GM19099 (cell line): ENCODE measurements around the gene JAK2.

Source experiments
- POLR2A ChIP-seq: IDR thresholded peaks from 3 replicates; pipeline ENCODE4 v1.6.1; 2011; ENCODE audit warnings: low read depth; ENCODE audit not compliant: insufficient read length; ENCODE audit errors: extremely low read depth

JAK2 gene

GRCh38 chr9:4984621-4985385 lies at the start of gene JAK2:
Gene JAK2 (plus strand): TSS chr9:4985272. CDS start chr9:5021988, 36,716 bp downstream.
- TF ChIP-seq POLR2A, result peak; percentile 92

GRCh38 chr9:4936277-4936676 lies 48.8 kb upstream of the JAK2 start:
- no peak for TF ChIP-seq POLR2A

- TF ChIP-seq POLR2A, result no peak
These were observed 48.2 kb upstream of the JAK2 start for GRCh38 chr9:4936823-4937222.

GRCh38 chr9:4937446-4937845 lies 47.6 kb upstream of the JAK2 start:
- TF ChIP-seq POLR2A, result no peak

GRCh38 chr9:4938496-4938895 lies 46.6 kb upstream of the JAK2 start:
- no peak for TF ChIP-seq POLR2A

GRCh38 chr9:4939118-4939561 lies 45.9 kb upstream of the JAK2 start:
- TF ChIP-seq POLR2A, result no peak

GRCh38 chr9:4943346-4943745 lies 41.7 kb upstream of the JAK2 start:
- no peak for TF ChIP-seq POLR2A

- TF ChIP-seq POLR2A, result no peak
These were observed 38.1 kb upstream of the JAK2 start for GRCh38 chr9:4946937-4947336.

GRCh38 chr9:4955836-4956235 lies 29.2 kb upstream of the JAK2 start:
- no peak for TF ChIP-seq POLR2A

GRCh38 chr9:4959031-4959430 lies 26.0 kb upstream of the JAK2 start:
- TF ChIP-seq POLR2A, result no peak

GRCh38 chr9:4962085-4962484 lies 23.0 kb upstream of the JAK2 start:
- TF ChIP-seq POLR2A, result no peak

- TF ChIP-seq POLR2A, result no peak
These were observed 20.5 kb upstream of the JAK2 start for GRCh38 chr9:4964540-4964939.

- TF ChIP-seq POLR2A, result no peak
These were observed 19.8 kb upstream of the JAK2 start for GRCh38 chr9:4965174-4965821.

- no peak for TF ChIP-seq POLR2A
These were observed 17.5 kb upstream of the JAK2 start for GRCh38 chr9:4967523-4967922.

- TF ChIP-seq POLR2A, result no peak
These were observed 15.9 kb upstream of the JAK2 start for GRCh38 chr9:4969130-4969529.

- TF ChIP-seq POLR2A, result peak; percentile 13
These were observed 14.0 kb upstream of the JAK2 start for GRCh38 chr9:4970970-4971641.
